Peyer's patch (tissue), 4 donors: Measurements from ENCODE around the gene DLX6. TPM values are rescaled to one million over a fixed set of nuclear protein-coding genes. Genes with fewer than 3 reads are reported as not detected.

Experiments
- DNase-seq, 3 donors: peaks; one replicate each; pipeline ENCODE4 v3.0.0-alpha.2; 2017 to 2019
- H3K27ac ChIP-seq, 4 donors: fragments of 200-600 bp; sonication (generic); one replicate each; pipeline ENCODE4 v1.5.1; 2016 to 2019
- H3K27me3 ChIP-seq, 2 donors: fragments of 200-600 bp; sonication (generic); one replicate each; pipeline ENCODE4 v1.5.1; 2019
- H3K36me3 ChIP-seq, 3 donors: fragments of 200-600 bp; sonication (generic); one replicate each; pipeline ENCODE4 v1.5.1; 2016 to 2019
- H3K4me1 ChIP-seq, 4 donors: fragments of 200-600 bp; sonication (generic); one replicate each; pipeline ENCODE4 v1.5.1; 2016 to 2019
- H3K4me3 ChIP-seq, 4 donors: fragments of 200-600 bp; sonication (generic); 1 replicate in 3 of 4; 2 replicates in 1 of 4; pipeline ENCODE4 v1.5.1; 2016 to 2019; ENCODE audit warnings: mild to moderate bottlenecking in 1 of 4
- H3K9me3 ChIP-seq, 4 donors: fragments of 200-600 bp; sonication (generic); one replicate each; pipeline ENCODE4 v1.5.1; 2016 to 2019; ENCODE audit warnings: mild to moderate bottlenecking in 1 of 4
- POLR2A ChIP-seq, 2 donors: fragments of 450-650 bp; IDR thresholded peaks; one replicate each; pipeline ENCODE4 v1.5.1; 2017; ENCODE audit warnings: antibody characterized with exemption in 2 of 2, mild to moderate bottlenecking in 2 of 2, moderate library complexity in 2 of 2
- total RNA-seq, 4 donors: library from RNA; depleted of rRNA; stranded (reverse); fragments of >200 nt; gene quantifications; one replicate each; pipeline ENCODE4 v1.1.0, GENCODE V29; 2016
- TF ChIP-seq, protein P1 (sequence below), 6 experiments: fragments of 450-650 bp in 4 of 6; fragments of 200-600 bp in 2 of 6; sonication (generic) in 1 of 6; IDR thresholded peaks; one replicate each; pipeline ENCODE4 v1.5.1; 2017 to 2019; ENCODE audit warnings: antibody characterized with exemption in 6 of 6, mild to moderate bottlenecking in 3 of 6, moderate library complexity in 1 of 6

DLX6 gene
- total RNA-seq: not detected

DNA sequence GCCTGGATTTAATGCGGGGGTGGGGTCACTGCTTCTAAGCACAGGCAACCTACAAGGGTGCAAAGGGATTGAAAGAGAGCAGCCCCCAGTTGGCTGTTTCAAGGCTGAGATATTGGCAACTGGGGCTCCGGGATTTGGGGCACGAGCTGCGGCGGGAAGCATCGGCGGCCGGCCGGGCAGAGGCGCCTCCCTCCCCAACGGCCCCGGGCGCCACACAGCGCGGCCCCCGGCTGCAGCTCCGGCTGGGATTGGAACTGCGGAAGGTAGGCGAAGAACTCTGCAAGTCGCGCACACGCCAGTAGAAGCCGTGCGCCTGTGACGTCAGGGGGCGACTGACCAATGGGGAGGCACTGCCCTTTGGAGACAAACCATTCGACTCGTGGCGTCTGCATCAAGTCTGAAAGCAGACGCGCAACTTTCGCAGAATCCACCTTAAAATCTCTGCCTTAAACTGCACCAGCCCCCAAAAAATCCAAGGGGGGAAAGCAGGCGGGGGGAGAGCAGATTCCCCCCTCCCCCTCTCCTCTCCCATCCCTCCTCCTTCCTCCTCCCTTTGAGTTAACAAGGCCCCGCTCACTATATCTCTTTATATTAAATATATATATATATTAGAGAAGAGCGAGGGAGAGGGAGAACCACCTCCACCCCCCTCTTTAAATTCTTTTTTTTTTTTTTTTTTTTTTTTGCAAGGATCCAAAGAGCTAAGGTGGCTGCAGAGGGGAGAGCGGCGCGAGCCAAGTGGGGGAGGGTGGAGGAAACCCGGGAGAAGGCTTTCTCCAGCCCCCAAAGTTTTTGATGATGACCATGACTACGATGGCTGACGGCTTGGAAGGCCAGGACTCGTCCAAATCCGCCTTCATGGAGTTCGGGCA is at the start of gene DLX6:
Gene DLX6 (plus strand): TSS at position 371 of the 872 bp plus-strand sequence. CDS start 425 bp downstream, at position 796.
- Histone ChIP-seq H3K27ac (no peak within 1 kb of the TSS), H3K4me1 (peaks cover 0 to 33% (median 0%) of the 10 kb centered on the region in 4 donors), H3K9me3 (no peaks in the 10 kb centered on the region), H3K36me3 (no peaks in the 10 kb centered on the region), H3K4me3 (peak within 1 kb of the TSS in 3 of 4 donors; percentile 31 to 46 (median 43)), H3K27me3 (peaks cover 0 to 57% of the 10 kb centered on the region in 2 donors)
- no peak for DNase-seq
- TF ChIP-seq, protein P1, sequence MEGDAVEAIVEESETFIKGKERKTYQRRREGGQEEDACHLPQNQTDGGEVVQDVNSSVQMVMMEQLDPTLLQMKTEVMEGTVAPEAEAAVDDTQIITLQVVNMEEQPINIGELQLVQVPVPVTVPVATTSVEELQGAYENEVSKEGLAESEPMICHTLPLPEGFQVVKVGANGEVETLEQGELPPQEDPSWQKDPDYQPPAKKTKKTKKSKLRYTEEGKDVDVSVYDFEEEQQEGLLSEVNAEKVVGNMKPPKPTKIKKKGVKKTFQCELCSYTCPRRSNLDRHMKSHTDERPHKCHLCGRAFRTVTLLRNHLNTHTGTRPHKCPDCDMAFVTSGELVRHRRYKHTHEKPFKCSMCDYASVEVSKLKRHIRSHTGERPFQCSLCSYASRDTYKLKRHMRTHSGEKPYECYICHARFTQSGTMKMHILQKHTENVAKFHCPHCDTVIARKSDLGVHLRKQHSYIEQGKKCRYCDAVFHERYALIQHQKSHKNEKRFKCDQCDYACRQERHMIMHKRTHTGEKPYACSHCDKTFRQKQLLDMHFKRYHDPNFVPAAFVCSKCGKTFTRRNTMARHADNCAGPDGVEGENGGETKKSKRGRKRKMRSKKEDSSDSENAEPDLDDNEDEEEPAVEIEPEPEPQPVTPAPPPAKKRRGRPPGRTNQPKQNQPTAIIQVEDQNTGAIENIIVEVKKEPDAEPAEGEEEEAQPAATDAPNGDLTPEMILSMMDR (IDR thresholded peaks at IDR 0.05): no peak
- no peak for TF ChIP-seq POLR2A (IDR thresholded peaks at IDR 0.05)

DNA sequence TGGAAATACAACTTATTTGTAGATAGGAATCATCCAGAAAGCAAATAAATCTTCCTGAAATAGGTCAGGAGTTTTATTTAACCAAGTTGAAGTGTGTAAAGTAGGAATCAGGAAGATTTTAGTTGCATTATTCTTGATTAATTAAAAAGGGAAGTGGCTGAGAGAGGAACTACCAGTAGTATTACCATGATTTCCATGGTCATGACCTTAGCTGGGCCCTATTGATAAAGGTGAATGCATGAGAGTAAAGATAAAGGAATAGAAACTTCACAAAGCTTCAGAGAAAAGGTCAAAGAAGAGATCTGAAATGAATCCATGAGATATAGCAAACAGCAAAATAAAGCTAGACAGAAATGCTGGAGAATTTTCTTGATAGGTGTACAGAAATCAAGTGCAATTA is 46.2 kb upstream of the DLX6 start:
- no peaks in the 10 kb centered on the region for H3K36me3 ChIP-seq
- H3K4me3 ChIP-seq: no peak overlapping the region
- no peak for DNase-seq
- H3K4me1 ChIP-seq: no peaks in the 10 kb centered on the region
- no peak overlapping the region for H3K27ac ChIP-seq
- no peaks in the 10 kb centered on the region for H3K9me3 ChIP-seq
- no peaks in the 10 kb centered on the region for H3K27me3 ChIP-seq
- TF ChIP-seq POLR2A (IDR thresholded peaks at IDR 0.05): no peak
- TF ChIP-seq, protein P1 (IDR thresholded peaks at IDR 0.05): no peak

DNA sequence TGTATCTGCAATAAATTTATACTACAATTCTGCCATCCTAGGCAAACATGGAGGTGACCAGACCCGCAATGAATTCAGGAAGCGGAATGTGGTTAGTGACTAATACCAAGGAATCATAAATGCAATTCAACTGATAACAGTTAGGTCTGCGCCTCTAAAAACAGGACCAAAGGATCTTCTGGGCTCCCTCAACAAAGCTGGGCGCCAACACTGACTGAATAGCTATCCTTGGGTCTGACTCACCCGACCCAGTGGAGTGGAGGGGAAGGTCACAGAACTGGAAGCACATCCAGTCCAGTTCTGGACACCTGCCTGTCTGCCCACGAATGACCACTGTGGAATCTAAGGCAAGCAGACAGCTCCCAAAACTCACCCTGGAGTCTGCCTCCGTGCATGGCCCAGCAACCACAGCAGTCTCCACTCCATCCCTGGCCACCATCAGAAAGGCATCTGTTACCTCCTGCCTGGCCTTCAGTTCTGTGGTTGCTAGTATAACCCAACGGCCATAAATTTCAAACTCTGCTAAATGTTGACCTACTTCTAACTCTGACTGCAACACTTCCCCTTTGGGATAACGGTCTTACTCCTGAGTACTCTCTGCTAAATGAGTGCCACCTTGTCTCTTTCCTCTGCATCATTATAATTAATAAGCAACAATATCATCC is 43.0 kb upstream of the DLX6 start:
- Histone ChIP-seq H3K27me3 (no peaks in the 10 kb centered on the region), H3K36me3 (no peaks in the 10 kb centered on the region), H3K27ac (no peak overlapping the region), H3K4me3 (no peak overlapping the region), H3K4me1 (no peaks in the 10 kb centered on the region), H3K9me3 (no peaks in the 10 kb centered on the region)
- DNase-seq: no peak
- TF ChIP-seq, protein P1 (IDR thresholded peaks at IDR 0.05): no peak
- TF ChIP-seq POLR2A (IDR thresholded peaks at IDR 0.05): no peak

DNA sequence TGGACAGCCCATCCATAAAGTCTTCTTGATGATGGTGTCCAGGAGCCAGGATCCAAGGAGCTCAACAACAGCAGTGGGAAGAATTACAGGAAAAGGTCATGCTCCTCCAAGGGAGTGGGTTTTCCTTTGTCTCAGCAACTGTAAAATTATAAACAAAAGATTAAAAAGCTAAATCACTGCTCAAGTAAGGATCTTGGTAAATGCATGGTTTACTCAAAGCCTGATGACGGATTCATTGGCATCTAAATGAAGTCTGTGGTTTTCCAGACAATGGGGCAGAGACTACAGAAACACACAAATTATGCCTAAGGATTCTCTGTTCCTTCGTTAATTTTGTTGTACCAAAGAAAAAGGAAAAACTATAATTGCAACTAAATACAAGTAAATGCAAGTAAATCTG is 36.4 kb upstream of the DLX6 start:
- no peaks in the 10 kb centered on the region for H3K27me3 ChIP-seq
- no peaks in the 10 kb centered on the region for H3K9me3 ChIP-seq
- no peak overlapping the region for H3K27ac ChIP-seq
- H3K4me1 ChIP-seq: no peaks in the 10 kb centered on the region
- H3K36me3 ChIP-seq: no peaks in the 10 kb centered on the region
- TF ChIP-seq, protein P1 (IDR thresholded peaks at IDR 0.05): no peak
- TF ChIP-seq POLR2A (IDR thresholded peaks at IDR 0.05): no peak
- no peak for DNase-seq
- H3K4me3 ChIP-seq: no peak overlapping the region

DNA sequence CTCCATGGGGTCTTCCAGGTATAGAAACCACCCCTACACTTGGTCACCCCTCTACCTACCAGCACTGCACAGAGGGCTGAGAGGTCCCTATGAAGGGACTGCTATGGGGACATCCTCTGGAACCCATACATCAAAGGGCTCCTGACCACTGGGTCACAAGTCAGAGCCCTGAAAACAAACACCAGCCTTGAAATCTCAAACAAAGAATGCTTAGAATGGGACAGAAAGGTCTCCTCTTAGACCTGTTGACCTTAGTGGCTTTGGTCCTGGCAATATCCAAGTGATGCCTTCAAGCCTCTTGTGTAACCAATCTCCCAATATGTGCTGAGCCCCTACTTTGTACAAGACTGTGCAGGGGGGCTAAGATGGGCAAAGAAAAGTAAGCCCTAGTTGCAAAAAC is 34.6 kb upstream of the DLX6 start:
- Histone ChIP-seq H3K4me1 (no peaks in the 10 kb centered on the region), H3K36me3 (no peaks in the 10 kb centered on the region), H3K9me3 (no peaks in the 10 kb centered on the region), H3K4me3 (no peak overlapping the region), H3K27ac (no peak overlapping the region), H3K27me3 (no peaks in the 10 kb centered on the region)
- DNase-seq: no peak
- TF ChIP-seq, protein P1 (IDR thresholded peaks at IDR 0.05): no peak
- TF ChIP-seq POLR2A (IDR thresholded peaks at IDR 0.05): no peak
